SU-DHL-6 (cell line): ENCODE data around the gene MARCKSL1.

Experiments
- EZH2phosphoT487 ChIP-seq: fragments of 200-600 bp; sonication (generic), shearing (Covaris generic); conservative IDR thresholded peaks from 2 replicates; pipeline ENCODE4 v1.6.1; 2018; ENCODE audit warnings: mild to moderate bottlenecking, antibody characterized with exemption, low read length, moderate library complexity, mixed read lengths
- TF ChIP-seq, protein P1 (sequence below): fragments of 200-600 bp; sonication (generic); IDR thresholded peaks from one replicate; pipeline ENCODE4 v1.5.1; 2017; ENCODE audit warnings: antibody characterized with exemption, mild to moderate bottlenecking, low read length, moderate library complexity; ENCODE audit not compliant: insufficient read depth, poor library complexity, severe bottlenecking

- TF ChIP-seq, protein P1, sequence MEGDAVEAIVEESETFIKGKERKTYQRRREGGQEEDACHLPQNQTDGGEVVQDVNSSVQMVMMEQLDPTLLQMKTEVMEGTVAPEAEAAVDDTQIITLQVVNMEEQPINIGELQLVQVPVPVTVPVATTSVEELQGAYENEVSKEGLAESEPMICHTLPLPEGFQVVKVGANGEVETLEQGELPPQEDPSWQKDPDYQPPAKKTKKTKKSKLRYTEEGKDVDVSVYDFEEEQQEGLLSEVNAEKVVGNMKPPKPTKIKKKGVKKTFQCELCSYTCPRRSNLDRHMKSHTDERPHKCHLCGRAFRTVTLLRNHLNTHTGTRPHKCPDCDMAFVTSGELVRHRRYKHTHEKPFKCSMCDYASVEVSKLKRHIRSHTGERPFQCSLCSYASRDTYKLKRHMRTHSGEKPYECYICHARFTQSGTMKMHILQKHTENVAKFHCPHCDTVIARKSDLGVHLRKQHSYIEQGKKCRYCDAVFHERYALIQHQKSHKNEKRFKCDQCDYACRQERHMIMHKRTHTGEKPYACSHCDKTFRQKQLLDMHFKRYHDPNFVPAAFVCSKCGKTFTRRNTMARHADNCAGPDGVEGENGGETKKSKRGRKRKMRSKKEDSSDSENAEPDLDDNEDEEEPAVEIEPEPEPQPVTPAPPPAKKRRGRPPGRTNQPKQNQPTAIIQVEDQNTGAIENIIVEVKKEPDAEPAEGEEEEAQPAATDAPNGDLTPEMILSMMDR, result no peak
- no peak for TF ChIP-seq EZH2phosphoT487
Observed at GRCh38 chr1:32285658-32286057, 50.4 kb downstream of the MARCKSL1 start.
